EL (cell line): ENCODE results near the gene BTNL2.
"Not testable (repeated sequence)": the region's sequence is repeated elsewhere in the genome, so short reads cannot be mapped to it uniquely, and the experiment has no call there.

ENCODE experiments used
- DNase-seq: peaks from one replicate; pipeline ENCODE4 v3.0.0-alpha.2; 2016

BTNL2 gene

DNA sequence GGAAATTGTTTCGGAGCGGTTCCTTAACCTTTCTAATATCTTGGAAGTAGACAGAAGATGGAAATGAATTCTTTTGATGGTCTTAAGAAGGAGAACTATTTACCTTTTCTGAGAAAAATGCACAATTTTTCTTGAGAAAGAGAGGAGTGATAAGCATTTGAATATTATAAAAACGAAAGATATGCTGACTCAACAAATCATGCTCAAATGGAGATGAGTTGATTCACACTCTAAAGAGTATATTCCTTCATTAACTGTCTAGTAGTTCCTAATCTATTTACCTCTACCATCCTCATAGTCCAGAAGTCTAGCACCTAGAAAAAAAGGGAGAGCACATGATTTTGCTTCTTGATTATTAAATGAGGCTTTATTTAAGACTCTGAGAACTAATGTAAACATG, 39.3 kb downstream of the BTNL2 start:
- DNase-seq: no peak

DNA sequence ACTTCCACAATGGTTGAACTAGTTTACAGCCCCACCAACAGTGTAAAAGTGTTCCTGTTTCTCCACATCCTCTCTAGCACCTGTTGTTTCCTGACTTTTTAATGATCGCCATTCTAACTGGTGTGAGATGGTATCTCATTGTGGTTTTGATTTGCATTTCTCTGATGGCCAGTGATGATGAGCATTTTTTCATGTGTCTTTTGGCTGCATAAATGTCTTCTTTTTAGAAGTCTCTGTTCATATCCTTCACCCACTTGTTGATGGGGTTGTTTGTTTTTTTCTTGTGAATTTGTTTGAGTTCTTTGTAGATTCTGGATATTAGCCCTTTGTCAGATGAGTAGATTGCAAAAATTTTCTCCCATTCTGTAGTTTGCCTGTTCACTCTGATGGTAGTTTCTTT, 47.8 kb downstream of the BTNL2 start:
- not testable (repeated sequence) for DNase-seq

DNA sequence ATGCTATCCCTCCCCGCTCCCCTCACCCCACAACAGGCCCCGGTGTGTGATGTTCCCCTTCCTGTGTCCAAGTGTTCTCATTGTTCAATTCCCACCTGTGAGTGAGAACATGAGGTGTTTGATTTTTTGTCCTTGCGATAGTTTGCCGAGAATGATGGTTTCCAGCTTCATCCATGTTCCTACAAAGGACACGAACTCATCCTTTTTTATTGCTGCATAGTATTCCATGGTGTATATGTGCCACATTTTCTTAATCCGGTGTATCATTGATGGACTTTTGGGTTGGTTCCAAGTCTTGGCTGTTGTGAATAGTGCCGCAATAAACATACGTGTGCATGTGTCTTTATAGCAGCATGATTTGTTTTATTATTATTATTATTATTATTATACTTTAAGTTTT, 48.4 kb downstream of the BTNL2 start:
- not testable (repeated sequence) for DNase-seq

DNA sequence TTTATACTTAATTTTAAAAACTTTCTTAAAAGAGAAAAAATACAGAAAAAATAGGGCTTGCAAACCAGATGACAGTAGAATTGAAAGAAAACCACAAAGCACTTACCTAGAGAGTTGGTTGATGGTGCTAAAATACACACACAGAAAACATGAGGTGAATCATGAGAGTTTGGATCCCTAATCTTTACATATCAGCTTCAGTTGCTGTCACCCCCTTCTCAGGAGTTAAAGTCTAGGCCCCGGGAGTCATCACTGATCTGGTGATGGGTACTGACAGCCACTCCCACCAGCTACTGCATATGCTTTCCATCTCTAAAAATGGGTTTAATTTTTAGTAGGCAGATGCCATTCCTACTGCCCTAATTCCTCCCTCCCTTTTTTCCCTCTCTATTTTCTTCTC, 52.0 kb downstream of the BTNL2 start:
- DNase-seq: no peak

DNA sequence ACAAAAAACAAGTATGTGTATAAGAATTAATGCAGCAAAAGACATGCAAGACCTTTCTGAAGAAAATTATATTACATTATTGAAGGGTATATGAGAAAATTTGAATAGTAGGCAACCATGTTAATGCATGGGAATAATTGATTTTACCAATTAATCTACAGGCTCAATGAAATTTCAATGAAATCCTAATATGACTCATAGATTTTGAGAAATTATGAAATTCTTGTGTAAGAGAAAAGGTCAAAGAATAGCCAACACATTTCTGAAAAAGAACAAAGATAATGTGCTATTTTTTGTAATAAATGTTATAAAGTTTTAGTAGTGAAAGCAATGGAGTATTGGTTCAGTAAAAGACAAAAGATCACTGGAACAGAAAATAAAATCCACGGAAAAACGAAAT, 53.6 kb downstream of the BTNL2 start:
- no peak for DNase-seq
